Myocyte (in vitro differentiated cells): ENCODE results near the gene USP17L20. TPM values are rescaled to one million over a fixed set of nuclear protein-coding genes. Genes with fewer than 3 reads are reported as not detected.
"Not testable (repeated sequence)": the region's sequence is repeated elsewhere in the genome, so short reads cannot be mapped to it uniquely, and the experiment has no call there.

Source experiments
- DNase-seq: peaks from one replicate; pipeline ENCODE4 v3.0.0-alpha.2; 2012; ENCODE audit warnings: low read depth
- polyA plus RNA-seq: library from polyadenylated mRNA; unstranded; fragments of >200 nt; gene quantifications from one replicate; pipeline ENCODE4 v1.2.1, GENCODE V29; 2012; ENCODE audit warnings: missing spikeins
- total RNA-seq: library from RNA; depleted of rRNA; stranded (reverse); fragments of >200 nt; gene quantifications from 2 replicates; pipeline ENCODE4 v1.2.3, GENCODE V29; 2014

The USP17L20 gene
- not detected in 2 replicates for total RNA-seq
- not detected for polyA plus RNA-seq

- not testable (repeated sequence) for DNase-seq
These were observed at the start of gene USP17L20 for GRCh38 chr4:9257824-9258223. TSS of gene USP17L20 (plus strand) at chr4:9258124. CDS start at chr4:9258124, 0 bp downstream.

DNA sequence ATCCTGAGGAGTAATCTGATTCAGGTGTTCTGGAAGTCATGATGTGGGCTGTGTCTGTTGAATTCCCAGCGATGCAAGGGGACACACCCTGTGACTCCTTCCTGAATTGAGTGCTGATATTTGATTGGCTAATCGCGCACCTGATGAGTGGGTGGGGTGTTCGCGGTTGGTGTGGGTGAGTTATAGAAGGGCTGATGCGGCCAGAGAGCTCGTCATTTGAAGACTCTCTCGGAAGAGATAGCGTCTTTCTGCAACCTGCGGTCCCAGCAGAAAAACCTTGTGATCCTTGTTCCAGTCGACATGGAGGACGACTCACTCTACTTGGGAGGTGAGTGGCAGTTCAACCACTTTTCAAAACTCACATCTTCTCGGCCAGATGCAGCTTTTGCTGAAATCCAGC is 47.6 kb upstream of the USP17L20 start, which contains the start of gene USP17L10:
TSS of gene USP17L10 (plus strand) at position 301 of the 400 bp plus-strand sequence. CDS start at position 301, 0 bp downstream.
- DNase-seq = not testable (repeated sequence)

- not testable (repeated sequence) for DNase-seq
These were observed 43.2 kb upstream of the USP17L20 start for GRCh38 chr4:9214701-9215100.

DNA sequence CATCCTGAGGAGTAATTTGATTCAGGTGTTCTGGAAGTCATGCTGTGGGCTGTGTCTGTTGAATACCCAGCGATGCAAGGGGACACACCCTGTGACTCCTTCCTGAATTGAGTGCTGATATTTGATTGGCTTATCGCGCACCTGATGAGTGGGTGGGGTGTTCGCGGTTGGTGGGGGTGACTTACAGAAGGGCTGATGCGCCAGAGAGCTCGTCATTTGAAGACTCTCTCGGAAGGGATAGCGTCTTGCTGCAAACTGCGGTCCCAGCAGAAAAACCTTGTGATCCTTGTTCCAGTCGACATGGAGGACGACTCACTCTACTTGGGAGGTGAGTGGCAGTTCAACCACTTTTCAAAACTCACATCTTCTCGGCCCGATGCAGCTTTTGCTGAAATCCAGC is 42.8 kb upstream of the USP17L20 start, which contains the start of gene USP17L11:
TSS of gene USP17L11 (plus strand) at position 301 of the 400 bp plus-strand sequence. CDS start at position 301, 0 bp downstream.
- not testable (repeated sequence) for DNase-seq

DNA sequence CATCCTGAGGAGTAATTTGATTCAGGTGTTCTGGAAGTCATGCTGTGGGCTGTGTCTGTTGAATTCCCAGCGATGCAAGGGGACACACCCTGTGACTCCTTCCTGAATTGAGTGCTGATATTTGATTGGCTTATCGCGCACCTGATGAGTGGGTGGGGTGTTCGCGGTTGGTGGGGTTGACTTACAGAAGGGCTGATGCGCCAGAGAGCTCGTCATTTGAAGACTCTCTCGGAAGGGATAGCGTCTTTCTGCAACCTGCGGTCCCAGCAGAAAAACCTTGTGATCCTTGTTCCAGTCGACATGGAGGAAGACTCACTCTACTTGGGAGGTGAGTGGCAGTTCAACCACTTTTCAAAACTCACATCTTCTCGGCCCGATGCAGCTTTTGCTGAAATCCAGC is 38.1 kb upstream of the USP17L20 start, which contains the start of gene USP17L12:
TSS of gene USP17L12 (plus strand) at position 301 of the 400 bp plus-strand sequence. CDS start at position 301, 0 bp downstream.
- DNase-seq = not testable (repeated sequence)

GRCh38 chr4:9224596-9224995 is 33.3 kb upstream of the USP17L20 start, which contains the start of gene USP17L13:
TSS of gene USP17L13 (plus strand) at chr4:9224896. CDS start at chr4:9224896, 0 bp downstream.
- not testable (repeated sequence) for DNase-seq

GRCh38 chr4:9230249-9230648 is 27.7 kb upstream of the USP17L20 start:
- DNase-seq = not testable (repeated sequence)

GRCh38 chr4:9234085-9234484 is 23.8 kb upstream of the USP17L20 start, which contains the start of gene USP17L15:
TSS of gene USP17L15 (plus strand) at chr4:9234385. CDS start at chr4:9234385, 0 bp downstream.
- DNase-seq = not testable (repeated sequence)

DNA sequence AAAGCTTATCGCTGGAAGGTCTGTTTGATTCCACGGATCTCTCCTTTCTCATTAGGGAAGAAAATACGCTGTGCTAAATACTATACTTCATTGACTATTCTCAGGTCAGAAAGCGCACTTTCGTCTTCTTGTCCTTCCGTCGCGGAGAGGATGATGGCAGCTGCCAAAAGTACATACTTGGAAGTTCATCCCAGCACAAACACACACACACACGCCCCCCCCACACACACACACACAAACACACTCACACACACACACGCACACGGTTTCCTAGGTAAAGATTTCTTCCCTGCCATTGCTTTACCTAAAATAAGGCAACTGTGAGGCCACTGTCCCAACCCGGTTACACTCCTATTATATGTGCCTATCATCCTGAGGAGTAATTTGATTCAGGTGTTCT is 19.5 kb upstream of the USP17L20 start:
- DNase-seq = not testable (repeated sequence)

DNA sequence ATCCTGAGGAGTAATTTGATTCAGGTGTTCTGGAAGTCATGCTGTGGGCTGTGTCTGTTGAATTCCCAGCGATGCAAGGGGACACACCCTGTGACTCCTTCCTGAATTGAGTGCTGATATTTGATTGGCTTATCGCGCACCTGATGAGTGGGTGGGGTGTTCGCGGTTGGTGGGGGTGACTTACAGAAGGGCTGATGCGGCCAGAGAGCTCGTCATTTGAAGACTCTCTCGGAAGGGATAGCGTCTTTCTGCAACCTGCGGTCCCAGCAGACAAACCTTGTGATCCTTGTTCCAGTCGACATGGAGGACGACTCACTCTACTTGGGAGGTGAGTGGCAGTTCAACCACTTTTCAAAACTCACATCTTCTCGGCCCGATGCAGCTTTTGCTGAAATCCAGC is 14.3 kb upstream of the USP17L20 start, which contains the start of gene USP17L17:
TSS of gene USP17L17 (plus strand) at position 301 of the 400 bp plus-strand sequence. CDS start at position 301, 0 bp downstream.
- not testable (repeated sequence) for DNase-seq

GRCh38 chr4:9247953-9248680 is 9.8 kb upstream of the USP17L20 start, which contains the start of gene USP17L18:
TSS of gene USP17L18 (plus strand) at chr4:9248630. CDS start at chr4:9248630, 0 bp downstream.
- not testable (repeated sequence) for DNase-seq

DNA sequence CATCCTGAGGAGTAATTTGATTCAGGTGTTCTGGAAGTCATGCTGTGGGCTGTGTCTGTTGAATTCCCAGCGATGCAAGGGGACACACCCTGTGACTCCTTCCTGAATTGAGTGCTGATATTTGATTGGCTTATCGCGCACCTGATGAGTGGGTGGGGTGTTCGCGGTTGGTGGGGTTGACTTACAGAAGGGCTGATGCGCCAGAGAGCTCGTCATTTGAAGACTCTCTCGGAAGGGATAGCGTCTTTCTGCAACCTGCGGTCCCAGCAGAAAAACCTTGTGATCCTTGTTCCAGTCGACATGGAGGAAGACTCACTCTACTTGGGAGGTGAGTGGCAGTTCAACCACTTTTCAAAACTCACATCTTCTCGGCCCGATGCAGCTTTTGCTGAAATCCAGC is 4.8 kb upstream of the USP17L20 start, which contains the start of gene USP17L19:
TSS of gene USP17L19 (plus strand) at position 301 of the 400 bp plus-strand sequence. CDS start at position 301, 0 bp downstream.
- DNase-seq = not testable (repeated sequence)

- not testable (repeated sequence) for DNase-seq
These were observed 4.6 kb downstream of the USP17L20 start, which contains the start of gene USP17L21 for GRCh38 chr4:9262572-9262971. TSS of gene USP17L21 (plus strand) at chr4:9262872. CDS start at chr4:9262872, 0 bp downstream.

DNA sequence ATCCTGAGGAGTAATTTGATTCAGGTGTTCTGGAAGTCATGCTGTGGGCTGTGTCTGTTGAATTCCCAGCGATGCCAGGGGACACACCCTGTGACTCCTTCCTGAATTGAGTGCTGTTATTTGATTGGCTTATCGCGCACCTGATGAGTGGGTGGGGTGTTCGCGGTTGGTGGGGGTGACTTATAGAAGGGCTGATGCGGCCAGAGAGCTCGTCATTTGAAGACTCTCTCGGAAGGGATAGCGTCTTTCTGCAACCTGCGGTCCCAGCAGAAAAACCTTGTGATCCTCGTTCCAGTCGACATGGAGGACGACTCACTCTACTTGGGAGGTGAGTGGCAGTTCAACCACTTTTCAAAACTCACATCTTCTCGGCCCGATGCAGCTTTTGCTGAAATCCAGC is 9.4 kb downstream of the USP17L20 start, which contains the start of gene USP17L22:
TSS of gene USP17L22 (plus strand) at position 301 of the 400 bp plus-strand sequence. CDS start at position 301, 0 bp downstream.
- not testable (repeated sequence) for DNase-seq

- not testable (repeated sequence) for DNase-seq
These were observed 13.8 kb downstream of the USP17L20 start for GRCh38 chr4:9271719-9272118.

Other genes starting within 250 kb of the USP17L20 start
- not detected in 2 replicates for gene FAM90A26, start 87.7 kb upstream of the USP17L20 start, total RNA-seq
- gene USP17L10, start 47.5 kb upstream of the USP17L20 start, total RNA-seq = not detected in 2 replicates
- gene USP17L11, start 42.7 kb upstream of the USP17L20 start, total RNA-seq = not detected in 2 replicates
- not detected in 2 replicates for gene USP17L12, start 38.0 kb upstream of the USP17L20 start, total RNA-seq
- not detected in 2 replicates for gene USP17L13, start 33.2 kb upstream of the USP17L20 start, total RNA-seq
- not detected in 2 replicates for gene USP17L15, start 23.7 kb upstream of the USP17L20 start, total RNA-seq
- gene USP17L17, start 14.2 kb upstream of the USP17L20 start, total RNA-seq = not detected in 2 replicates
- gene USP17L18, start 9.5 kb upstream of the USP17L20 start, total RNA-seq = not detected in 2 replicates
- gene USP17L19, start 4.7 kb upstream of the USP17L20 start, total RNA-seq = not detected in 2 replicates
- not detected in 2 replicates for gene USP17L21, start 4.7 kb downstream of the USP17L20 start, total RNA-seq
- gene USP17L22, start 9.5 kb downstream of the USP17L20 start, total RNA-seq = not detected in 2 replicates
- gene USP17L24, start 67.0 kb downstream of the USP17L20 start, total RNA-seq = not detected in 2 replicates
- gene USP17L25, start 71.8 kb downstream of the USP17L20 start, total RNA-seq = not detected in 2 replicates
- gene USP17L26, start 76.5 kb downstream of the USP17L20 start, total RNA-seq = not detected in 2 replicates
- gene USP17L5, start 81.3 kb downstream of the USP17L20 start, total RNA-seq = not detected in 2 replicates
- gene USP17L27, start 86.0 kb downstream of the USP17L20 start, total RNA-seq = not detected in 2 replicates
- gene USP17L28, start 90.8 kb downstream of the USP17L20 start, total RNA-seq = not detected in 2 replicates
- gene USP17L29, start 95.5 kb downstream of the USP17L20 start, total RNA-seq = not detected in 2 replicates
- not detected in 2 replicates for gene USP17L30, start 105.0 kb downstream of the USP17L20 start, total RNA-seq
- not detected in 2 replicates for gene DEFB131A, start 186.3 kb downstream of the USP17L20 start, total RNA-seq